Stomach (tissue), 4 donors: ENCODE data around the gene PDZK1IP1.

Experiments
- CTCF ChIP-seq, 7 experiments: fragments of 450-650 bp in 4 of 7; fragments of 200-600 bp in 3 of 7; sonication (generic) in 3 of 7; IDR thresholded peaks; one replicate each; pipeline ENCODE4 v1.5.1; 2016 to 2019; ENCODE audit warnings: antibody characterized with exemption in 7 of 7, control low read depth in 2 of 7, mild to moderate bottlenecking in 1 of 7
- EP300 ChIP-seq: sonication (generic); formaldehyde crosslinking; IDR thresholded peaks from one replicate; pipeline ENCODE4 v1.6.1; 2017; ENCODE audit warnings: antibody characterized with exemption

- TF ChIP-seq CTCF (IDR thresholded peaks at IDR 0.05): no peak
- no peak for TF ChIP-seq EP300
Observed at GRCh38 chr1:47230692-47231300, 41.0 kb upstream of the PDZK1IP1 start.
